CD4-positive, alpha-beta T cell treated with Interleukin-17A for 4 hours (primary cell): ENCODE data around the gene SAPCD1.

ENCODE experiments used
- DNase-seq: peaks from one replicate; pipeline ENCODE4 v3.0.0-alpha.2; 2020; ENCODE audit warnings: mixed read lengths

SAPCD1 gene

DNA sequence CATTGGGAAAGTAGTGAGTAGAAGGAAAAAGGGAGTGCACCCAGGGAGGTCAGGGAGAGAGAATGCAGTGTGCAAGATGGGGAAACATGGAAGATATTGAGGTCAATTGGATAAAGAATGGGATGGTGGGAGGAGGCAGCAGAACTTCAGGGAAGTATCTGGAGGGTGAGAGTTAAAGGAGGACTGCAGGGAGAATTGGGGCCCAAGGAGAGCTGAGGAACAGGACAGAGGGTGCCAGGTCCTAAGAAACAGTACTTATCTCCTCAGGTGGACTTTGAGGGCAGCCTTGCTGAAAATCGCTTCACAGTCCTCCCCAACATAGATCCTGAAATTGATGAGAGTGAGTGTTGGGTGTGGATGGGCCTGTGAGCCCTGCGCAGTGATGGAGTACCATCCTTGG, 4.2 kb upstream of the SAPCD1 start:
- DNase-seq: no peak

DNA sequence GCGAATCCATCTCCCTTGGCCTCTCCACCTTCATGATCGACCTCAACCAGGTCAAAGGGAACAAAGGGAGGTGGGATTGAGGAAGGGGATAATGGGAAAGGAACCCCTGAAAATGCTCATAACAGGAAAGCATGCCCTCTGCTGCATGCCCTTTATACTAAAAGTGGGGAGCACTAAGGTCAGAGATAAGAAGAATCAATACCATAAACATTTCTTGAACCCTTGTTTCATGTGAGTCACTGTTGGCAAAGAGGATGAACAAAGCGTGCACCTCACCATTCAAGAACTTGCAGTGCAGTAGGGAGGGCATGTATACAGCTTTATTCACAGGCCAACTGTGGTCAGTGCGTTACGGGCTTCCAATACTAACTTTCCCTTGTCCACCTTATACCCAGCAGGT, 1.7 kb upstream of the SAPCD1 start:
- DNase-seq: no peak

DNA sequence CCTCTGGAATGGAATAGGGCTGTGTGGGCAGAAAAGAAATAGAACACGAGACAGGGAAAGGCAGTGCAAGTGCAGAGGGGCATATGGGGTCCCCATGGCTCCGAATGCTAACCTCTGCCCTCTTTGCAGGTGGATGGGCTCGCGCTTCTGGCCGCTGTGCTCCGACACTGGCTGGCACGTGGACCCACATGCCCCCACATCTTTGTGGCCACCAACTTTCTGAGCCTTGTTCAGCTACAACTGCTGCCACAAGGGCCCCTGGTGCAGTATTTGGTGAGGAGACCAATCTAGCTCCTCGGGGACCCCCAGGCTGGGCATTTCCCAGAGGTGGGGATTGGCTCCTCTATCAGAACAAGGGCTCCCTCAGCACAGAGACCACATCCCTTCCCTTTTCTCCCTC, 1.1 kb upstream of the SAPCD1 start:
- no peak for DNase-seq

DNA sequence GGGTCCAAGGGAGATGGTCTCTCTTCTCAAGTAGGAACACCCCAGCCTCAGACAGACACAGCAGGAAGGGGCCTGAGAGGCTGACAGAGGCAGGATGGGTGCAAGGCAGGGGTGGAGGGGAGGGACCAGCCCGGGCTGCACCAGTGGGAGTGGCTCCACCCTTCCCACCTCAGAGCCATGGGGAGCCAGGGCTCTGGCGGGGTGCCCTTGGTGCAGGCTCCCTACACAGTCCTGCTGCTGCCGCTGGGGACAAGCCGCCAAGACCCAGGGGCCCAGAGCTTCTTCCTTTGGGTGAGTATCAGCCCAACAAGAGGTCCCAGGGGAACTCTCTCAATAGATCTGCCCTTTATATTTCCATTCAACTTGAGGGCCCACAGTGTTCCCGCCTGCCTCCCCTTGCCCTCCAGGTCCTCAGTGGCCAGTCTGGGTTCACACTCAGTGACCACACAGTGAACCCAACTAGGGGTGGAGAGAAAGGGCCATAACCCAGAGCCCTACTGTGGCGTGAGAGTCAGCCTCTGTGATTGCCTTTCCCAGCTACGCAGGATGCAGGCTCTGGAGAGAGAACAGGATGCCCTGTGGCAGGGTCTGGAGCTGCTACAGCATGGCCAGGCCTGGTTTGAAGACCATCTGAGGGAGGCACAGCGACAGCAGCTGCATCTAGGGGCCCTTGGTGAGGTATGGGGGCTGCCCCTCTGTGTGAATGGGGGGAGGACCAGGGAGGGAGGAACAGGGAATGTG, 592 bp downstream of the SAPCD1 start:
- DNase-seq: no peak

DNA sequence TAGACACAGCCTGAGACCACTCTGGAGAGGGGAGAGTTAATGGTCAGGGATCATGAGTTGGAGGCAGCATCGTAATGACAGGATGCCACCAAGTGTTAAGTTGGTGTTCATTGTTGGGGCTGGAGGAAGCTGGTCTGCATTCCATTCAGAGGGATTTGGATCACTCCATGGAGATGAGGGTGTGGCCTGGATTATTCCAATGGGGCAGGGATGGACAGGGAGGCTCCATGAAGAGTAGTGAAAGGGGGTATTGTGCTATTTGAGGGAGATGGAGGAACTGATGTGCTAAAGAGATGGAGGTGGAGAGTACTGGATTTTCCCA, 1.1 kb downstream of the SAPCD1 start:
- DNase-seq: no peak

DNA sequence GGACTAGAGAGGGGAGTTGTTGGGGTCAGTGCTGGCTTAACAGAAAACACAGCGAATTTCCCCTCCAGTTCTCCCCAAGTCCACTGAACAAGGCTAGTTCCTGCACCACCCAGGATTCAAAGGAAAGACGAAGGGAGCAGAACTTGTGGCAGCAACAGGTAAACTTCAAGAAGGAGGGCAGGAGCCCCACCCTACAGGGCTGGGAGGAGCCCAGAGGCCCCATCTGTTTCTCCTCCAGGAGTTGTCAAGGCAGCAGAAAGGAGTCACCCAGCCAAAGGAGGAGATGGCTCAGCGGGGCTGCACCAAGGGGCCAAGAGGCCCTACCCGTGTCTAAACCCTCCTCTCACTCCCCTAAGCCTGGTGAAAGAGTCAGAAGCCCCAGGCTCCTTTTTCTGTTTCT, 1.7 kb downstream of the SAPCD1 start:
- no peak for DNase-seq

DNA sequence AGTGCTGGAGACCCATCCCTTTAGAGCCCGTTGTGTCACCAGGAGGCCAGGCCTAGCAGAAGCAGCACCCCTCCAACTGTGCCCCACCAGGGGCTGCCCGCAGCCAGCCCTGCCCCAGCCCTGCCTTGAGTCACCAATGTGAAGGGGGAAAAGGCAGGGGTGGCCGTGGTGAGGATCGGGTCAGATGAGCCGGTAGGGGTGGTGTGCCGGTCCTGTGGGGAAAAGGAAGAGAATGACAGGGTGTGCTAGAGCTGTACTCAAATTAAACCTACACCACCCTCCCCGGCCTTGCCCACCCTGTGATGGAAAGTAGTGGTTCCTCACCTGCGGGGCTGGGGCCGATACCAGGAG, 3.1 kb downstream of the SAPCD1 start:
- DNase-seq: no peak

DNA sequence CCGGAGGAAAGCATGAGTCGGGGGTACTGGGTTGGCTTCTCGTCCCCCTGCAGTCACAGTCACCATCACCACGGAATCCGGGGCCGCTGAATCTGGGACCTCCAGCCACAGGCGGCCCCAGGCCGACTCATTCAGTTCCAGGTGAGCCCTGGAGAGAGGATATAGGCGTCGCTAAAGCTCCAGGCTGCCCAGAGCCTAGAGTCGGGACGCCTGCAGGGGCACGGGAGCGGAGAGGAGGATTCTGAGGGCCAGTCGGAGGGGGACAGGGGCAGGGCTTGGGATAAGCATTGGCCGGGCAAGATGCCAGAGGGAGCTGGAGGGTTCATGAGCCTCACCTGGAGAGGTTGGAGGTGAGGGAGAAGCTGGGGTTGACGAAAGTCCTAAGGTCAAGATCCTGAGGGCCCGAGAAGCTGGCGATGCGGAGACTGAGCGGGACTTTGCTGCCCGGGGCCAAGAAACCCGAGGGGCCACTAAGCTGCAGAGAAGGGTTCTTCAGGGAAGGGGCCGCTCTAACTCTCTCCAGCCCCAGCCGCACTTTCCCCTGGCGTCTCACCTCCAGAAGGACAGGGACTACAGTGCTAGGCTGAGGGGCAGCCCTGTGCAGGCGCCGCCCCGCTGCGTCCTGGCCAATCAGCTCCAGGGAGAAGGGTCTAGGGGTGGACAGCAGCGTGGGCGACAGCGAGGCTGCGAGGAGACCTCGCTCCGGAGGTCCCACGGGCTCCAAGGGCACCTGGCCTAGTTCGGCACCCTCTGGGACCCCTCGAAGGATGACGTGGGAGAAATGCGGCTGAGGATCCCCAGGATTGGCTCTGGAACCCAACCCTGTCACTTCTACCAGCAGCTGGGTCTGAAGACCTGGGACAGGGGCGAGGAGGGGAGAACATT, 3.7 kb downstream of the SAPCD1 start:
- DNase-seq: no peak

DNA sequence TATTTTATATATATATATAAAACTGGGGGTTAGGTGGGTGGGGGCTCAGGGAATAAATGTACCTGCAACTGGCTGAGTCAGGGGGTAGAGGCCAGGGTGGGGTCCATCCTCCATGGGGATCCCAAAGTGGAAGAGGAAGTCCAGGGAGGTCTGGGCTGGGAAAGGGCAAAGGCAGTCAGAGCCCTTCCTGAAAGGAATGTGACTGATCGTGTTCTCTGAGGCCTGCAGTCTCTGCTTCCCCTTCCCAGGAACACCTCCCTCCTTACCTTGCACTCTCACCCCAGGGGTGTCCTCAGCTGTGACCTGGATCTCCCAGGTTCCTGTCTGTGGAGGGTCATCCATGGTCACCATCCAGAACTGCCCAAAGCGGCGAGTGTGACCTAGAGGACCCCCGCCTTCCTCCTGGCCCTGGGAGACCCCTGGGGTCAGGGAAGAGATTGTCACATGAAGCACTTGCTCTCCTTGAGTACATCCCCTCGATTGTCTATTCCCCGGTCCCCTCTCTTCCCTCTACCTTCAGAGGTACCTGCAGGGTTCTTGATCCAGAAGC, 4.7 kb downstream of the SAPCD1 start:
- DNase-seq: no peak

DNA sequence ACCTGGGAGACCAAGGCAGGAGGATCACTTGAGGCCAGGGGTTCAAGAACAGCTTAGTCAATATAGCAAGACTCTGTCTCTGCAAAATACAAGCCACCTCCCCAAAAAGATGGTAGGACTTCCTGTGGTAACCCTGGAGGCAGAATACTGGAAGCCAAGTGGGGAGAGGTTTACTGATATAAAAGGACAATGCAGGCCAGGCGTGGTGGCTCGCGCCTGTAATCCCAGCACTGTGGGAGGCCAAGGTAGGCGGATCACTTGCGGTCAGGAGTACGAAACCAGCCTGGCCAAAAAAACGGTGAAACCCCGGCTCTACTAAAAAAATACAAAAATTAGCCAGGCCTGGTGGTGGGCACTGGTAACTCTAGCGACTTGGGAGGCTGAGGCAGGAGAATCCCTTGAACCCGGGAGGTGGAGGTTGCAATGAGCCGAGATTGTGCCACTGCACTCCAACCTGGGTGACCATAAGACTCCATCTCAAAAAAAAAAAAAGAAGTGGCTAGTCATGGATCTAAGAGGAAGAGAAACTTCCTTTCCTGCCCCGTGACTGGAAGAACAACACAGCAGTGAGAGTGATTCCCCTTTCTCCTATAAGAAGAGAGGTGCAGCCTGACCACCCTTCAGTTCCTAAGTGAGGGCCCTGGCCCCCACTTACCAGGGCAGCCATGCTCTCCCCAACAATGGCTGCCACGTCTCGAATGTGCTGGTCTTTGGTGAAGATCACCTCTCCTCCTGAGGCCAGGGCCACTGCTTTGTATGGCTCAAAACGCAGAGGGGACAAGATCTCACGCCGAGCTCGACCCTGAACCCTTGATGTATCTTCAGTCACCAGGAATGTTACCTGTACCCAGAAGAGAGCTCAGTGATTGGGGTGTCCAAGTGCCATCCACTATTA, 6.2 kb downstream of the SAPCD1 start:
- DNase-seq: no peak

DNA sequence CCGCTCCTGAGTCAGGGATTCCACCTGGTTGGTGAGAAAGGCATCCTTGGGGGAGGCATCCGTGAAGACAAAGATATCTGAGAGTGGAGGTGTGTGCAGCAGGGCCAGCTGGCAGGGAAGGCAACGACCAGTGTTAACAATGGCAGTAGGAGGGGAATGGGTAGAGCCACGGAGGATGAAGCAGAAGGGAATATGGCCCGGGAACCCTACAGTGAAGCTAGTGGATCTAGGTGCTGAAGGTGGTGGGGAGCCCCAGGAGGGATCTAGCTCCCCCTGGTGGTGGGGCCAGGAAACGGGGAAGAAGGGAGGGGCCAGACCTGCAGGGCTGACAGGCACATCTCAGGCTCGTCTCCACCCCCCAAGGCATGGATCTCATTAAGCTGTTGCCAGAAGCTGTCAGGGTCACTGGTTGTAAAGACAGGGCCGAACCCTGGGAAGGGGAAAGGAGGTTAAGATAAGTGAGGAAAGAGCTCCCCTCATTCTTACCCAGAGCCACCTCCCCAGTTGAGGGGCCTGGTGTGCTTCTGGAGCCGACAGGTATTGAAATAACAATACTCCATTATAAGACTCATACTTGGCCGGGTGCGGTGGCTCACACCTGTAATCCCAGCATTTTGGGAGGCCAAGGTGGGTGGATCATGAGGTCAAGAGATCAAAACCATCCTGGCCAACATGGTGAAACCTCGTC, 7.4 kb downstream of the SAPCD1 start:
- DNase-seq: peak; percentile 81

DNA sequence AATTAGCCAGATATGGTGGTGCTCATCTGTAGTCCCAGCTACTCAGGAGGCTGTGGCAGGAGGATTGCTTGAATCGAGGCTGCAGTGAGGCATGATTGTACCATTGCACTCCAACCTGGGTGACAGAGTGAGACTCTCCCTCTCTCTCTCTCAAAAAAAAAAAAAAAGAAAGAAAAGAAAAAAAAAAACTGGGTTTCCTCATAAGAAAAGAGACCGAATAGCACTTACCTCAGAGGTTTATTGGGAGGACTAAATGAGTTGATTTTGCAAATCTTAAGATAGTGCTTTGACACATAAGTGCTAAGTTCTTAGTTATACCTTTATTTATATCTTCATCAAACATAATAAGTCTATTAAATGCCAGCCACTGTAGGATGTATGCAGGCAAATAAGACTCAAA, 8.4 kb downstream of the SAPCD1 start:
- no peak for DNase-seq

DNA sequence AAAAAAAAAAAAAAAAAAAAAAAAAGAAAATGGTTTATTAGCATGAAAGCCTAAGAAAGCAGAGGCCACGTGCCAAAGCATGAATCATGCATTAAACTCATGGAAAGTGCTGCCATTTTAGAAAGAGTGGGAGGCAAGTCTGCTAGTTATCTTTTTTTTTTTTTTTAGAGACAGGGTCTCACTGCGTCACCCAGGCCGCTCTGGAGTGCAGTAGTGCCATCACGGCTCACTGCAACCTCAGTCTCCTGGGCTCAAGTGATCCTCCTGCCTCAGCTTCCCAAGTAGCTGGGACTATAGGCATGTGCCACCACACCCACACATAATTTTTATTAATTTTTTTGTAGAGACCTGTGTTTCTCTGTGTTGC, 9.5 kb downstream of the SAPCD1 start:
- peak; percentile 20 for DNase-seq

DNA sequence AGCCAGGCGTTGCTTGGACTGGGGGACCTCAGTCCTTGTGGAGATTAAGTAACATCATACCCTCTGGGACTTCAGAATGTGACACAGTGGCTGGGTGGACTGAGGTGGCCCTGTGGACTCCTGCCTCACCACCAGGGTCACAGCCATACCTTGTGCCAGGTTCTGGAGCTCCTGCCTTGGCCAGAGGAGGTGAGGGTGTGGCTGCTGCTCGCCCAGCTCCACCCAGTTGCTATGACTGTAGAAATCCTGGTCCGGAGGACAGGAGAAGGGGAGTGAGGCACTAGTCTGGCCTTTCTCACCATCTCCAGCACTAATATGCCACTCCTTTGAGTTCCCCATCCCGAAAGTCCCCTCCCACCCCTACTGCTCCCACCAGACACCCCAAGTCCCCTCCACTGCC, 12.7 kb downstream of the SAPCD1 start:
- DNase-seq: no peak

DNA sequence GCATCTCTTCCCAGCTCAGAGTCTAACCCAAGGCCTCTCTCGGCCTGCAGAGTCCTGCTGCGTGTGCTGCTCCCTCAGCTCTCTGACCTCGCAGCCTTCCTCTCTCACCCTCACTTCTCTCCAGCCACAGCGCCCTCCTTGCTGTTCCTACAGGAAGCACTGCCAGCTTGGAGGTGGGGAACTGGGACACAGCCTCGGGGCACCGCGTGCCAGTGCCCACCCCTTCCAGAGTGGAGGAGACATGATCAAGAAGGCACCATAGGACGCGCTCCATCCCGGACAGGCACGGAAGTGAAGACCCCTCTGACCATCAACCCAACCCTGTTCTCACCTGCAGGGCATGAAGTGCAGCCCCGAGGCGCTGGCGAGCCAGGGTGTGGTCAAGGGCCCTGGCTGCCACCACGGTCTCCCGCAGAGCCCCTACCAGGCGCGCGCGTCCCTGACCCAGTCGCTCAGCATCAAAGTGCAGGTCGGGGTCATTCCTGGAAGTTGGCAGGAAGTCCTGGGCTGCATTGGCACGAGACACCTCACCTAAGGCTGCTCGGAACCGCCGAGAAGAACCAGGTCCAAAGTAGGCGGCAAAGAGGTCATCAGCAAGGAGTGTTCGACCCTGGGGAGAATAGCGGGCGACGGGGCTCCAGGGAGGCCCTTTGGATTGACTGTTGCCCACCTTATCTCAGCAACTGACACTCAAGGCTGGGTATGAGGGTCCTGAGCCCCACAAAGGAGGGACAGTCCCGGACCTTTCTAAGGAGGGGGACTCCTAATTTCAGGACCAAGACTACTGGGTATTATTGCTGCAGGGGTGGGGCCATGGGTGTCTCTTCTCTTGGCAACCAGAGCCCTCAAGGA, 13.4 kb downstream of the SAPCD1 start:
- DNase-seq: no peak

DNA sequence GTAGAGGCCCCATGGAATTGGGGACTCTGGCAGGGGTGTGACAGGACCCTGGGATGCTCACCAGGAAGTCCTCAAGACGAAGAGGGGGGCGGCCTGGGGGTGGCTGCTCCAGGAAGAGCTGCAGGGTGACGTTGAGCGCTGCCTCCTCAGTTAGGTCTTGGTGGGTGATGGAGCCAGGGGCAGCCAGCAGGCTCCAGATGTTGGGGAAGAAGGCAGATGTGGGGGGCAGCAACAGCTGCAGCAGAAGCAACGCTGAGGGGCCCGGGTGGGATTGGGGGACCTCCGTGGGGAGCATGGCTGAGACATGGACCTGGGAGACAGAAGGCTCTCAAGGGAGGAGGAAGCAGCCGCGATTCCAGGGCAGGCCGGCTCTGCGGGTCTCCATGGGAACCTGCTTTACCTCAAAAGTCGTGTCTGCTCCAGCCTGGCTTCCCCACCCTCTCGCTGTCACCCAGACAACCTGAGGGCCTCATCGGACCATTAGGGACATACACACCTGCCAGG, 14.1 kb downstream of the SAPCD1 start:
- no peak for DNase-seq

DNA sequence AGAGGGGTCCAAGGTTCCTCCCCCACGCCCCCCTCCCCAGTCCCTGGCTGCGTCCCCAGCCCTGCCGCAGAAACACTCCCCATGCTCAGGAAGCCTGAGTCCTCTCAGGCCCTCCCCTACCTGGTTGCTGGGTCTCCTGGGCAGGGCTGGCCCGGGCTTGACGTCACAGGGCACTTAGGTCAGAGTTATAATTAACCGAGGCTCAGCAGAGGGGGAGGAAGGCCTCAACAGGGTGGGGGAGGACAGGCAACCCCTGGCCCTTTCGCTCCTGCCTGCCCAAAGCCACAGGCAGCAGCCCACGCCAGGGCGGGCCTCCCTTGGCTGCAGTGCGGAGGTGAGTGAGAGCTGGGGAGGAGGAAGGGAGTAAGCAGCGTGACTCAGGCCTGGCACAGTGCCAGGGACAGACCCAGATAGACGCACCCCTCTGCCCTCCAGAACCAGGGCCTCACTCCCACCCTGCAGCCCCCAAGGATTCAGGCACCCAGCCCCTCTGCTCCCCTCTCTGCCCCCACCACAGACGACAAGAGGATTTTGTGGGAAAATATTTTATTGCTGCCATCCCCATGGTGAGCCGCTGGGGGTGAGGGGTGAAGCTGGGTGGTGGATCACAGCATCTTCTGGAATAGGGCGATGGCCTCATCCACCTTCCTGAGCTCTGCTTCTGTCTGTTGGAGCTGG, 14.7 kb downstream of the SAPCD1 start, which contains the start of gene VWA7:
Gene VWA7 (minus strand): TSS at position 340 of the 678 bp plus-strand sequence. CDS start 549 bp downstream, outside the sequence.
- DNase-seq: peak; percentile 77

DNA sequence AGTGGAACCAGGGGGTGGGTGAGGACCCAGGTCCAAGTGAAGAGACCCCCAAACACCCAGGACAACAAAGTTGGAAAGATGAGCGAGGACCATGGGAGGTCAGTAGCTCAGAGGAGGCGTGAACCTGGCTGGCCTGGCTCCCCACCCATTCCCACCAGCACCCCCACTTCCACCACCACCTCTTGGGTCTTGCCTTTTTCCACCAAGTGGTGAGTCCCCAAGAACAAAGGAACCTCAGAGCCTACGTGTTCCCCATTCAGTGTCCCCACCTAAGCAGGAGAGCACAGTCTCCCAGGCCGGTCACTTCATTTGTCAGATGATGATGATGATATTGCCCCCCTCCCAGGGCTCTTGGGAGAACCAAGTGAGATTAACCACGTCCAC, 15.2 kb downstream of the SAPCD1 start:
- DNase-seq: no peak

DNA sequence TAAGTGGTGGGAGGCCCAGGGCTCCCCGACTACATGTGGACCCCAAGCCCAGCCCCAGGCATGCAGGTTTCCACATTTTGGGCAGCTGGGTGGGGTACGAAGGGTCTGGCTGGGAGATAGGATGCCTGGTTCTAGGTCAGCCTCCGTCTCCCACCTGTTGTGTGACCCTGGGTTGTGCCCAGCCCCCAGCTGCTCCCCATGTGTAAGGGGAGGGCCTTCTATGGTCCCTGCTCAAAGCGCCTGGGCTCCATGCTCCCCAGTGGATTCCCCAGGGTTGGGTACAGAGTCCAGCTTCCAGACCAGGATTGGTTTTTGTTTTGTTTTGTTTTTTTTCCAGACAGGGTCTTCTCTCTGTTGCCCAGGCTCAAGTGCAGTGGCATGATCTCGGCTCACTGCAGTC, 15.7 kb downstream of the SAPCD1 start:
- DNase-seq: no peak

DNA sequence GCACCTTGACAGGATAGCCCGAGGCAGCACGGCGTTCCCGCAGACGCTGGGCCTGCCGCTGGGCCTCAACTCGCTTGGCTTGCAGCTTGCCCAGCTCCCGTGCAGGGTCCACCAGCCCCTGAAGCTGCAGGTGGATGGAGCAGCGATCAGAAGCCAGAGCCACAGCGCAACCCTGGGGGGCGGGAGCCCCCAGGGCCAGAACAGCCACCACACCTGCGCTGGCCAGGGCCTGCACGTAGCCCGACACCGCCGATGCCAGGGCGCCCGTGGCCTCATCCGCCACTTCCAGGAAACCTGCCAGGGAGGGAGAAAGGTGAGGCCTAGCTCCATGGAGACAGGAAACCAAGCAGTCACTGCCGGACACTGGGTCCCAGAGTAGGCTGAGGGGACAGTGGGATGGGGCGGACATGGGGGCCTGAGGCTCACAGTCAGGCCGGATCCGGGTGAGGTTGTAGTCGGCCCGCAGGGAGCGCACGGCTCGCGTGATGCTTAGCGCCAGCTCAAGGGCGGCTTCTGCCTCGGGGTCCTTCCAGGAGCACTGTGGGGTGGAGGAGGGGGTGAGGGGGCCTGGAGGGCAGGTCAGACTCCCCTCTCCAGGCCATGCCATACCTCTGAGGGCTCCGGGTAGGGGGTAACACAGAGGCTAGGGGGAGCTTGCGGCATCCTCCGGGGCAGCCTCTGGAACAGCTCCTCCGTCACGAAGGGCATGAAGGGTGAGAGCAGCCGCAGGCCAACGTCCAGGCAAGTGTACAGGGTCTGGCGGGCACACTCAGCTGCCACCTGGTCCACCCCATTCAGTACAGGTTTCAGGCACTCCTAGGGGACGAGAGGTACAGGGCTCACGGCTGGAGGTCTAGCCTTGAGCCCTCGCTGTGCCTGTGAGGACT, 16.8 kb downstream of the SAPCD1 start:
- no peak for DNase-seq
